ENCODE measurements around the gene S100A16. TPM values are rescaled to one million over a fixed set of nuclear protein-coding genes. Genes with fewer than 3 reads are reported as not detected.
A peak's percentile ranks its signal among the peaks of the same experiment; 100 is the strongest.

S100A16 gene
- total and polyA plus RNA-seq, 3 donors from 2014 or later, result 126 to 171 (median 158) TPM

GRCh38 chr1:153615406-153615805 is 2.5 kb upstream of the S100A16 start:
- Histone ChIP-seq H3K27ac (no peak overlapping the region), H3K9me3 (no peaks in the 10 kb centered on the region), H3K36me3 (ENCODE audit: low read depth, missing control alignments) (no peaks in the 10 kb centered on the region), H3K4me3 (no peak overlapping the region), H3K27me3 (no peaks in the 10 kb centered on the region), H3K4me1 (peaks cover 17% of the 10 kb centered on the region)
- WGBS, 2 donors, result 100% methylated on average over 2 of the region's 2 CpGs; no CpG with 5 or more reads in 1 of the 2 donors
- TF ChIP-seq POLR2A (IDR thresholded peaks at IDR 0.05) (no peak), CTCF (IDR thresholded peaks at IDR 0.05) (no peak)
- no peak for DNase-seq
- intact Hi-C loops (cut with DNase I; ENCODE audit: low total_unique reads), result no loop called here

- 95% methylated on average over 6 to 7 of the region's 7 CpGs for WGBS, 2 donors
- no peak for DNase-seq
- Histone ChIP-seq H3K4me3 (no peak overlapping the region), H3K4me1 (peaks cover 22% of the 10 kb centered on the region), H3K36me3 (ENCODE audit: low read depth, missing control alignments) (no peaks in the 10 kb centered on the region), H3K9me3 (no peaks in the 10 kb centered on the region), H3K27me3 (no peaks in the 10 kb centered on the region), H3K27ac (no peak overlapping the region)
- intact Hi-C loops (cut with DNase I; ENCODE audit: low total_unique reads), result no loop called here
- TF ChIP-seq CTCF (IDR thresholded peaks at IDR 0.05), result no peak
- TF ChIP-seq POLR2A (IDR thresholded peaks at IDR 0.05), result no peak
Measured at GRCh38 chr1:153614906-153615305, 2.0 kb upstream of the S100A16 start.

GRCh38 chr1:153614189-153614900 is 1.4 kb upstream of the S100A16 start:
- Histone ChIP-seq H3K4me3 (no peak overlapping the region), H3K27me3 (no peaks in the 10 kb centered on the region), H3K36me3 (ENCODE audit: low read depth, missing control alignments) (no peaks in the 10 kb centered on the region), H3K4me1 (peaks cover 27% of the 10 kb centered on the region), H3K9me3 (no peaks in the 10 kb centered on the region), H3K27ac (no peak overlapping the region)
- TF ChIP-seq CTCF (IDR thresholded peaks at IDR 0.05), result no peak
- TF ChIP-seq POLR2A (IDR thresholded peaks at IDR 0.05), result no peak
- intact Hi-C loops (cut with DNase I; ENCODE audit: low total_unique reads), result no loop called here
- DNase-seq, result no peak
- WGBS, 2 donors, result 70 to 76% methylated on average over 2 of the region's 2 CpGs

GRCh38 chr1:153613406-153613805 is 469 bp upstream of the S100A16 start:
- no peak for TF ChIP-seq CTCF (IDR thresholded peaks at IDR 0.05)
- TF ChIP-seq POLR2A (IDR thresholded peaks at IDR 0.05), result no peak
- intact Hi-C loops (cut with DNase I; ENCODE audit: low total_unique reads), result no loop called here
- Histone ChIP-seq H3K27ac (peak overlapping the region; percentile 75 to 88), H3K4me3 (no peak overlapping the region), H3K4me1 (peaks cover 35% of the 10 kb centered on the region), H3K36me3 (ENCODE audit: low read depth, missing control alignments) (no peaks in the 10 kb centered on the region), H3K9me3 (no peaks in the 10 kb centered on the region), H3K27me3 (no peaks in the 10 kb centered on the region)
- 67 to 72% methylated on average over 3 to 5 of the region's 5 CpGs for WGBS, 2 donors
- DNase-seq, result no peak
